Measurements from ENCODE around the gene LIM2. TPM values are rescaled to one million over a fixed set of nuclear protein-coding genes. Genes with fewer than 3 reads are reported as not detected.

LIM2 gene
- total and polyA plus RNA-seq, 9 of the 15 experiments (the other 6 are each of a cell fraction or from before 2014, with no cell fraction given) = 0.07 to 0.45 (median 0.18) TPM; not detected in 4

- TF ChIP-seq ELF4 (CRISPR knock-in tag; IDR thresholded peaks at IDR 0.05) (peak; percentile 77; the same call in 1 of the 2 replicates), ETV1 (tag; conservative IDR thresholded peaks at IDR 0.05; ENCODE audit: low read depth) (0 out of 2 replicates have a peak, but pooled peaks have one; percentile 8), RHOXF2B (CRISPR knock-in tag; conservative IDR thresholded peaks at IDR 0.05) (no peak), ZNF121 (CRISPR knock-in tag; conservative IDR thresholded peaks at IDR 0.05) (no peak), ZNF23 (CRISPR knock-in tag; IDR thresholded peaks at IDR 0.05) (no peak), RBM17 (IDR thresholded peaks at IDR 0.05; ENCODE audit: borderline replicate concordance, low read depth, low read length) (no peak), PREB (CRISPR knock-in tag; IDR thresholded peaks at IDR 0.05) (no peak), CHAMP1 (IDR thresholded peaks at IDR 0.05) (no peak), CTCF (IDR thresholded peaks at IDR 0.05 in 2 of 3, conservative IDR thresholded peaks at IDR 0.05 in 1 of 3; ENCODE audit: insufficient read depth in 2 of 3, low read depth in 1 of 3, low read length in 3 of 3) (no peak), ZNF197 (CRISPR knock-in tag; IDR thresholded peaks at IDR 0.05; ENCODE audit: low read depth) (no peak), NFYB (IDR thresholded peaks at IDR 0.05; ENCODE audit: extremely low read depth, insufficient read length) (peak; percentile 39), SETDB1 (IDR thresholded peaks at IDR 0.05; ENCODE audit: low read length) (no peak), YY1 (IDR thresholded peaks at IDR 0.05; ENCODE audit: borderline replicate concordance in 1 of 3, control insufficient read depth in 1 of 3, extremely low read depth in 1 of 3, insufficient read depth in 3 of 3, insufficient read length in 1 of 3, insufficient replicate concordance in 2 of 3, low read depth in 1 of 3, low read length in 2 of 3) (peak in 1 of 3 experiments; percentile 53), USF1 (CRISPR knock-in tag; IDR thresholded peaks at IDR 0.05) (no peak), HINFP (tag; conservative IDR thresholded peaks at IDR 0.05; ENCODE audit: low read depth) (no peak), THAP7 (CRISPR knock-in tag; IDR thresholded peaks at IDR 0.05) (no peak)
Observed at GRCh38 chr19:51366389-51367254, 21.2 kb downstream of the LIM2 start (continued).
